Neural progenitor cell (in vitro differentiated cells): ENCODE measurements around the gene CA14.

ENCODE experiments used
- CTCF ChIP-seq: fragments of 200-600 bp; sonication (generic); IDR thresholded peaks from 2 replicates; pipeline ENCODE4 v1.5.1; 2017; ENCODE audit warnings: antibody characterized with exemption, mild to moderate bottlenecking
- EZH2 ChIP-seq: fragments of 200-600 bp; sonication (generic); IDR thresholded peaks from 2 replicates; pipeline ENCODE4 v1.6.1; 2017; ENCODE audit warnings: antibody characterized with exemption, mild to moderate bottlenecking, moderate library complexity

- TF ChIP-seq EZH2 (no peak), CTCF (no peak)
Measured at GRCh38 chr1:150309758-150310508, 52.4 kb downstream of the CA14 start.
